Peyer's patch (tissue), 4 donors: ENCODE results near the gene SNRPD3. TPM values are rescaled to one million over a fixed set of nuclear protein-coding genes. Genes with fewer than 3 reads are reported as not detected.

Experiments
- DNase-seq, 3 donors: peaks; one replicate each; pipeline ENCODE4 v3.0.0-alpha.2; 2017 to 2019
- H3K27ac ChIP-seq, 4 donors: fragments of 200-600 bp; sonication (generic); one replicate each; pipeline ENCODE4 v1.5.1; 2016 to 2019
- H3K27me3 ChIP-seq, 2 donors: fragments of 200-600 bp; sonication (generic); one replicate each; pipeline ENCODE4 v1.5.1; 2019
- H3K36me3 ChIP-seq, 3 donors: fragments of 200-600 bp; sonication (generic); one replicate each; pipeline ENCODE4 v1.5.1; 2016 to 2019
- H3K4me1 ChIP-seq, 4 donors: fragments of 200-600 bp; sonication (generic); one replicate each; pipeline ENCODE4 v1.5.1; 2016 to 2019
- H3K4me3 ChIP-seq, 4 donors: fragments of 200-600 bp; sonication (generic); 1 replicate in 3 of 4; 2 replicates in 1 of 4; pipeline ENCODE4 v1.5.1; 2016 to 2019; ENCODE audit warnings: mild to moderate bottlenecking in 1 of 4
- H3K9me3 ChIP-seq, 4 donors: fragments of 200-600 bp; sonication (generic); one replicate each; pipeline ENCODE4 v1.5.1; 2016 to 2019; ENCODE audit warnings: mild to moderate bottlenecking in 1 of 4
- CTCF ChIP-seq, 6 experiments: fragments of 450-650 bp in 4 of 6; fragments of 200-600 bp in 2 of 6; sonication (generic) in 1 of 6; IDR thresholded peaks; one replicate each; pipeline ENCODE4 v1.5.1; 2017 to 2019; ENCODE audit warnings: antibody characterized with exemption in 6 of 6, mild to moderate bottlenecking in 3 of 6, moderate library complexity in 1 of 6
- POLR2A ChIP-seq, 2 donors: fragments of 450-650 bp; IDR thresholded peaks; one replicate each; pipeline ENCODE4 v1.5.1; 2017; ENCODE audit warnings: antibody characterized with exemption in 2 of 2, mild to moderate bottlenecking in 2 of 2, moderate library complexity in 2 of 2
- total RNA-seq, 4 donors: library from RNA; depleted of rRNA; stranded (reverse); fragments of >200 nt; gene quantifications; one replicate each; pipeline ENCODE4 v1.1.0, GENCODE V29; 2016

Gene SNRPD3
- total RNA-seq, 4 donors from 2014 or later: 99.6 to 149 (median 131) TPM

- peaks cover 0 to 54% (median 0%) of the 10 kb centered on the region in 3 donors for H3K36me3 ChIP-seq
- H3K4me3 ChIP-seq: no peak overlapping the region
- TF ChIP-seq POLR2A (IDR thresholded peaks at IDR 0.05) (no peak), CTCF (IDR thresholded peaks at IDR 0.05) (no peak)
- no peak for DNase-seq
- H3K27ac ChIP-seq: no peak overlapping the region
- H3K9me3 ChIP-seq: no peaks in the 10 kb centered on the region
- no peaks in the 10 kb centered on the region for H3K27me3 ChIP-seq
- peaks cover 0 to 32% (median 0%) of the 10 kb centered on the region in 4 donors for H3K4me1 ChIP-seq
These were observed 9.3 kb downstream of the SNRPD3 start for GRCh38 chr22:24565077-24565476.

GRCh38 chr22:24566899-24567511 is 11.2 kb downstream of the SNRPD3 start:
- Histone ChIP-seq H3K4me3 (no peak overlapping the region), H3K36me3 (peaks cover 0 to 59% (median 0%) of the 10 kb centered on the region in 3 donors), H3K4me1 (peaks cover 0 to 32% (median 0%) of the 10 kb centered on the region in 4 donors), H3K27me3 (no peaks in the 10 kb centered on the region), H3K9me3 (no peaks in the 10 kb centered on the region), H3K27ac (no peak overlapping the region)
- DNase-seq: no peak
- TF ChIP-seq CTCF (IDR thresholded peaks at IDR 0.05) (no peak), POLR2A (IDR thresholded peaks at IDR 0.05) (no peak)

GRCh38 chr22:24567668-24568067 is 11.9 kb downstream of the SNRPD3 start:
- Histone ChIP-seq H3K4me1 (peaks cover 0 to 32% (median 0%) of the 10 kb centered on the region in 4 donors), H3K27me3 (no peaks in the 10 kb centered on the region), H3K4me3 (no peak overlapping the region), H3K9me3 (no peaks in the 10 kb centered on the region), H3K27ac (no peak overlapping the region), H3K36me3 (peaks cover 0 to 59% (median 0%) of the 10 kb centered on the region in 3 donors)
- no peak for DNase-seq
- TF ChIP-seq CTCF (IDR thresholded peaks at IDR 0.05): no peak
- TF ChIP-seq POLR2A (IDR thresholded peaks at IDR 0.05): no peak

- Histone ChIP-seq H3K36me3 (peaks cover 0 to 69% (median 0%) of the 10 kb centered on the region in 3 donors), H3K27me3 (no peaks in the 10 kb centered on the region), H3K4me3 (no peak overlapping the region), H3K9me3 (no peaks in the 10 kb centered on the region), H3K27ac (no peak overlapping the region), H3K4me1 (peaks cover 0 to 2% (median 0%) of the 10 kb centered on the region in 4 donors)
- no peak for DNase-seq
- TF ChIP-seq POLR2A (IDR thresholded peaks at IDR 0.05) (no peak), CTCF (IDR thresholded peaks at IDR 0.05) (no peak)
These were observed 15.5 kb downstream of the SNRPD3 start for GRCh38 chr22:24571266-24571665.

- no peaks in the 10 kb centered on the region for H3K9me3 ChIP-seq
- peaks cover 0 to 31% (median 0%) of the 10 kb centered on the region in 3 donors for H3K36me3 ChIP-seq
- H3K27ac ChIP-seq: peak overlapping the region in 1 of 4 donors; percentile 55
- no peaks in the 10 kb centered on the region for H3K27me3 ChIP-seq
- TF ChIP-seq CTCF (IDR thresholded peaks at IDR 0.05) (no peak), POLR2A (IDR thresholded peaks at IDR 0.05) (no peak)
- peaks cover 0 to 22% (median 0%) of the 10 kb centered on the region in 4 donors for H3K4me1 ChIP-seq
- no peak for DNase-seq
- H3K4me3 ChIP-seq: no peak overlapping the region
These were observed 21.0 kb downstream of the SNRPD3 start for GRCh38 chr22:24576778-24577177.
